IMR-90 (cell line): ENCODE data around the gene PRXL2B. TPM values are rescaled to one million over a fixed set of nuclear protein-coding genes. Genes with fewer than 3 reads are reported as not detected.

Experiments used
- ATAC-seq: fragments of 200-7000 bp; cut with Tn5 transposase; 2 replicates; pipeline ENCODE4 v1.9.1; 2020; ENCODE audit warnings: low read depth, mild to moderate bottlenecking, moderate library complexity
- BruUV-seq: library from RNA; stranded (reverse); fragments of 400-500 nt; replicated peaks from 2 replicates; lab custom pipeline; 2021; lab: Mats Ljungman, UMichigan
- CTCF ChIA-PET: fragments of 300-600 bp; formaldehyde crosslinking; extraction: SDS; loops from one replicate; lab custom pipeline; 2021; ENCODE audit warnings: antibody characterized with exemption; lab: Yijun Ruan, JAX
- POLR2A ChIA-PET: fragments of 300-600 bp; sonication (Branson Sonifier 250); formaldehyde crosslinking; loops from one replicate; lab custom pipeline; 2022; ENCODE audit warnings: antibody characterized with exemption; ENCODE audit not compliant: unreplicated experiment; lab: Charles Lee
- DNase-seq: peaks from one replicate; pipeline ENCODE4 v3.0.0; 2013
- H2AFZ ChIP-seq: replicated peaks from 2 replicates; pipeline ENCODE3; 2013; ENCODE audit warnings: low read length, mild to moderate bottlenecking; ENCODE audit not compliant: poor library complexity
- H2AK5ac ChIP-seq: 2 replicates; pipeline ENCODE4 v1.6.1; 2013; ENCODE audit warnings: low read depth, low read length, inconsistent platforms
- H2AK9ac ChIP-seq: replicated peaks from 2 replicates; pipeline ENCODE3; 2013; ENCODE audit warnings: mild to moderate bottlenecking, low read depth, low read length, moderate library complexity; ENCODE audit not compliant: poor library complexity
- H2BK120ac ChIP-seq: 2 replicates; pipeline ENCODE4 v1.6.1; 2013; ENCODE audit warnings: low read depth, low read length, inconsistent platforms
- H2BK15ac ChIP-seq: 3 replicates; pipeline ENCODE4 v1.6.1; 2013; ENCODE audit warnings: low read depth, low read length, inconsistent platforms
- H2BK20ac ChIP-seq: 2 replicates; pipeline ENCODE4 v1.6.1; 2013; ENCODE audit warnings: low read depth, mild to moderate bottlenecking, inconsistent platforms, low read length, moderate library complexity
- H2BK5ac ChIP-seq: 2 replicates; pipeline ENCODE4 v1.6.1; 2013; ENCODE audit warnings: mild to moderate bottlenecking, low read depth, low read length, inconsistent platforms; ENCODE audit not compliant: poor library complexity, severe bottlenecking
- H3K14ac ChIP-seq: replicated peaks from 2 replicates; pipeline ENCODE4 v1.6.1; 2013; ENCODE audit warnings: low read depth, low read length, inconsistent platforms
- H3K18ac ChIP-seq: 2 replicates; pipeline ENCODE4 v1.6.1; 2013; ENCODE audit warnings: low read depth, low read length, control low read depth
- H3K23ac ChIP-seq: 2 replicates; pipeline ENCODE4 v1.6.1; 2013; ENCODE audit warnings: low read depth, low read length, inconsistent platforms
- H3K27ac ChIP-seq: 2 replicates; pipeline ENCODE4 v1.5.1; 2013; ENCODE audit warnings: mild to moderate bottlenecking, control low read depth, low read length; ENCODE audit not compliant: insufficient read depth
- H3K27me3 ChIP-seq: 2 replicates; pipeline ENCODE4 v1.6.1; 2013; ENCODE audit warnings: low read length; ENCODE audit not compliant: control insufficient read depth, insufficient read depth
- H3K36me3 ChIP-seq: 2 replicates; pipeline ENCODE4 v1.6.1; 2013; ENCODE audit warnings: low read length, mixed read lengths; ENCODE audit not compliant: control insufficient read depth, insufficient read depth
- H3K4ac ChIP-seq: 2 replicates; pipeline ENCODE4 v1.6.1; 2013; ENCODE audit warnings: low read depth, low read length, inconsistent platforms
- H3K4me1 ChIP-seq: 2 replicates; pipeline ENCODE4 v1.6.1; 2013; ENCODE audit warnings: low read length, mixed read lengths; ENCODE audit not compliant: control insufficient read depth, insufficient read depth
- H3K4me2 ChIP-seq: 2 replicates; pipeline ENCODE4 v1.6.1; 2013; ENCODE audit warnings: low read depth, mild to moderate bottlenecking, control low read depth, low read length, moderate library complexity
- H3K4me3 ChIP-seq: 2 replicates; pipeline ENCODE4 v1.5.1; 2013; ENCODE audit warnings: low read depth, mild to moderate bottlenecking, control low read depth, low read length, moderate library complexity; ENCODE audit not compliant: insufficient read depth
- H3K56ac ChIP-seq: 2 replicates; pipeline ENCODE4 v1.6.1; 2013; ENCODE audit warnings: low read length, inconsistent platforms; ENCODE audit not compliant: insufficient read depth; ENCODE audit errors: extremely low read depth
- H3K79me1 ChIP-seq, 2 experiments: 2 replicates each; pipeline ENCODE4 v1.6.1; 2013; ENCODE audit warnings: low read length in 2 of 2, inconsistent platforms in 1 of 2, low read depth in 1 of 2
- H3K9ac ChIP-seq: 2 replicates; pipeline ENCODE4 v1.6.1; 2013; ENCODE audit warnings: low read depth, low read length, control low read depth
- H3K9me1 ChIP-seq: 2 replicates; pipeline ENCODE4 v1.6.1; 2013; ENCODE audit warnings: low read length, inconsistent platforms; ENCODE audit not compliant: insufficient read depth
- H3K9me3 ChIP-seq: 2 replicates; pipeline ENCODE4 v1.6.1; 2013; ENCODE audit warnings: low read length; ENCODE audit not compliant: control insufficient read depth, insufficient read depth
- H4K20me1 ChIP-seq: 2 replicates; pipeline ENCODE4 v1.6.1; 2013; ENCODE audit warnings: low read length, inconsistent platforms; ENCODE audit not compliant: insufficient read depth
- H4K5ac ChIP-seq: 2 replicates; pipeline ENCODE4 v1.6.1; 2013; ENCODE audit warnings: mild to moderate bottlenecking, low read depth, low read length, control low read depth
- H4K8ac ChIP-seq, 2 experiments: 2 replicates each; pipeline ENCODE4 v1.6.1; 2013; ENCODE audit warnings: low read depth in 2 of 2, low read length in 2 of 2, control low read depth in 1 of 2, inconsistent platforms in 1 of 2
- H4K91ac ChIP-seq: 2 replicates; pipeline ENCODE4 v1.6.1; 2013; ENCODE audit warnings: low read depth, low read length, inconsistent platforms; ENCODE audit not compliant: insufficient read depth
- CEBPB ChIP-seq: IDR thresholded peaks from 2 replicates; pipeline ENCODE4 v1.6.1; 2012; ENCODE audit warnings: low read depth, low read length, improper control_type of control experiment
- ELK1 ChIP-seq: fragments of 150-350 bp; IDR thresholded peaks from 2 replicates; pipeline ENCODE4 v1.6.1; 2016; ENCODE audit warnings: low read depth, mild to moderate bottlenecking, low read length, moderate library complexity, borderline replicate concordance
- MAFK ChIP-seq: IDR thresholded peaks from 2 replicates; pipeline ENCODE4 v1.6.1; 2012; ENCODE audit warnings: low read depth, low read length, improper control_type of control experiment
- WGBS, 2 experiments: methylation state at CpG; one replicate each; pipeline versions ENCODE4 v1.1.5 to v1.1.7; 2013; ENCODE audit warnings: missing lambda C conversion rate in 2 of 2; ENCODE audit not compliant: insufficient read length in 1 of 2; ENCODE audit errors: extremely low coverage in 2 of 2; 5-methylcytosine and 5-hydroxymethylcytosine counted together
- dilution Hi-C: fragments of 300-500 bp; cut with HindIII; formaldehyde crosslinking; loops from one replicate; pipeline ENCODE4 v1.14.3; 2018; ENCODE audit warnings: low sequenced_read_pairs; ENCODE audit not compliant: unreplicated experiment
- in situ Hi-C: fragments of 300-500 bp; cut with MboI; formaldehyde crosslinking; loops from 3 replicates; pipeline ENCODE4 v1.14.3; 2019; ENCODE audit warnings: low sequenced_read_pairs, inconsistent platforms, mixed read lengths
- intact Hi-C: fragments of 100-400 bp; cut with micrococcal nuclease; formaldehyde crosslinking; loops from 2 replicates; pipeline ENCODE4 v1.10.0; 2022
- polyA plus RNA-seq, 3 experiments: library from polyadenylated mRNA; depleted of rRNA; stranded (reverse); fragments of >200 nt; gene quantifications; 2 replicates each; pipeline ENCODE4 v1.2.3, GENCODE V29; 2012; ENCODE audit warnings: low replicate concordance in 1 of 3
- total RNA-seq: library from RNA; depleted of rRNA; stranded (reverse); fragments of >200 nt; gene quantifications from 2 replicates; pipeline ENCODE4 v1.2.3, GENCODE V29; 2012

PRXL2B gene
- total and polyA plus RNA-seq, 2 of the 4 experiments (the other 2 are of a cell fraction): 10.9 to 22.3 TPM

GRCh38 chr1:2611031-2611501 lies 24.5 kb downstream of the PRXL2B start:
- Histone ChIP-seq H2AK9ac (no peak overlapping the region), H2BK120ac (no peak overlapping the region), H3K23ac (no peak overlapping the region), H4K91ac (no peak overlapping the region), H4K20me1 (no peaks in the 10 kb centered on the region), H3K4me2 (no peak overlapping the region), H3K56ac (no peak overlapping the region), H3K4me1 (no peaks in the 10 kb centered on the region), H2AFZ (peak overlapping the region; percentile 16), H4K8ac (no peak overlapping the region), H3K4ac (no peak overlapping the region), H3K4me3 (no peak overlapping the region), H2BK5ac (no peak overlapping the region), H2BK15ac (no peak overlapping the region), H3K36me3 (no peaks in the 10 kb centered on the region), H3K14ac (no peak overlapping the region), H2BK20ac (no peak overlapping the region), H3K18ac (no peak overlapping the region), H3K79me1 (no peaks in the 10 kb centered on the region), H3K9ac (no peak overlapping the region), H3K9me3 (0 out of 2 replicates have a peak, but pooled peaks cover 1% of the 10 kb centered on the region), H3K27me3 (no peaks in the 10 kb centered on the region; the same call in 1 of the 2 replicates), H3K9me1 (no peaks in the 10 kb centered on the region), H2AK5ac (no peak overlapping the region), H4K5ac (no peak overlapping the region), H3K27ac (no peak overlapping the region)
- BruUV-seq: no TSS peak
- DNase-seq: no peak
- in situ Hi-C loops: no loop called here
- intact Hi-C loops: loop anchor here (1.0 kb wide), 1 partner anchor 24 kb away; no protein-coding TSS in a partner anchor
- TF ChIP-seq CEBPB (no peak), MAFK (no peak), ELK1 (no peak)
- ChIA-PET POLR2A (no interaction called here), CTCF (no interaction called here)
- peak; percentile 59 for ATAC-seq
- 0% methylated on average over 2 of the region's 24 CpGs; no CpG with 5 or more reads in 1 of the 2 experiments for WGBS, 2 experiments
- dilution Hi-C loops: no loop called here
